H1 (cell line): ENCODE measurements around the gene PTPRD. TPM values are rescaled to one million over a fixed set of nuclear protein-coding genes. Genes with fewer than 3 reads are reported as not detected.

Experiments used
- BACH1 ChIP-seq: IDR thresholded peaks from 2 replicates; pipeline ENCODE4 v1.6.1; 2012; ENCODE audit warnings: low read length, improper control_type of control experiment
- CBX8 ChIP-seq: fragments of 300-800, 300-1000 bp; sonication (generic); IDR thresholded peaks from 2 replicates; pipeline ENCODE4 v1.7.1; 2016; ENCODE audit warnings: low read depth, low read length, borderline replicate concordance
- CHD7 ChIP-seq: fragments of 300-600 bp; sonication (generic); IDR thresholded peaks from 2 replicates; pipeline ENCODE4 v1.7.1; 2012; ENCODE audit warnings: low read length, moderate library complexity, mild to moderate bottlenecking, inconsistent platforms; ENCODE audit not compliant: insufficient replicate concordance
- JUN ChIP-seq: IDR thresholded peaks from 2 replicates; pipeline ENCODE4 v1.6.1; 2011; ENCODE audit warnings: low read depth, mild to moderate bottlenecking, improper control_type of control experiment, low read length
- POLR2A ChIP-seq, 2 experiments: IDR thresholded peaks; 1 replicate in 1 of 2; 2 replicates in 1 of 2; pipeline ENCODE4 v1.6.1; 2011; ENCODE audit warnings: low read depth in 2 of 2, low read length in 2 of 2, mild to moderate bottlenecking in 2 of 2; ENCODE audit errors: control extremely low read depth in 1 of 2
- SAP30 ChIP-seq: fragments of 300-600 bp; sonication (generic); IDR thresholded peaks from 2 replicates; pipeline ENCODE4 v1.7.1; 2012; ENCODE audit warnings: low read length, moderate library complexity, mild to moderate bottlenecking, inconsistent platforms; ENCODE audit not compliant: insufficient read depth, insufficient replicate concordance
- SIN3A ChIP-seq, 2 experiments: IDR thresholded peaks in 1 of 2; conservative IDR thresholded peaks in 1 of 2; 2 replicates each; pipeline ENCODE4 v1.6.1; 2011 to 2012; ENCODE audit warnings: low read length in 2 of 2, improper control_type of control experiment in 1 of 2, low read depth in 1 of 2, mild to moderate bottlenecking in 1 of 2
- SP1 ChIP-seq: IDR thresholded peaks from 2 replicates; pipeline ENCODE4 v1.6.1; 2011; ENCODE audit warnings: low read depth, low read length
- SUZ12 ChIP-seq: fragments of 200-600 bp; sonication (generic); IDR thresholded peaks from 2 replicates; pipeline ENCODE4 v1.6.1; 2012; ENCODE audit warnings: mild to moderate bottlenecking, inconsistent platforms, low read length, moderate library complexity, mixed read lengths
- TAF1 ChIP-seq: IDR thresholded peaks from 2 replicates; pipeline ENCODE4 v1.6.1; 2011; ENCODE audit warnings: mild to moderate bottlenecking, low read depth, low read length
- TEAD4 ChIP-seq: IDR thresholded peaks from 2 replicates; pipeline ENCODE4 v1.6.1; 2012; ENCODE audit warnings: low read depth, low read length, inconsistent platforms, mixed read lengths
- polyA plus RNA-seq, 7 experiments: library from polyadenylated mRNA; depleted of rRNA in 3 of 7; stranded (reverse) in 5 of 7; unstranded in 2 of 7; fragments of >200 nt in 5 of 7; fragments of 200-250 nt in 2 of 7; gene quantifications; 1 replicate in 5 of 7; 2 replicates in 1 of 7; 4 replicates in 1 of 7; pipeline versions ENCODE4 v1.2.1 to v1.2.3, GENCODE V29; 2011 to 2013; ENCODE audit warnings: missing spikeins in 2 of 7, mixed read lengths in 2 of 7
- total RNA-seq: library from RNA; stranded (reverse); fragmentation: NEBNext Ultra II Directional; extraction: Animal tissue kit (Norgen Biotek cat#: 25700); gene quantifications from 2 replicates; pipeline ENCODE4 v1.2.1, GENCODE V29; 2021
- TF ChIP-seq, protein P1 (sequence below): IDR thresholded peaks from 2 replicates; pipeline ENCODE4 v1.6.1; 2011; ENCODE audit warnings: low read depth, mild to moderate bottlenecking, low read length; ENCODE audit not compliant: insufficient read depth

Gene PTPRD
- total and polyA plus RNA-seq, 2 of the 8 experiments (the other 6 are each of a cell fraction or from before 2014, with no cell fraction given), result 17.2 to 77.0 TPM

DNA sequence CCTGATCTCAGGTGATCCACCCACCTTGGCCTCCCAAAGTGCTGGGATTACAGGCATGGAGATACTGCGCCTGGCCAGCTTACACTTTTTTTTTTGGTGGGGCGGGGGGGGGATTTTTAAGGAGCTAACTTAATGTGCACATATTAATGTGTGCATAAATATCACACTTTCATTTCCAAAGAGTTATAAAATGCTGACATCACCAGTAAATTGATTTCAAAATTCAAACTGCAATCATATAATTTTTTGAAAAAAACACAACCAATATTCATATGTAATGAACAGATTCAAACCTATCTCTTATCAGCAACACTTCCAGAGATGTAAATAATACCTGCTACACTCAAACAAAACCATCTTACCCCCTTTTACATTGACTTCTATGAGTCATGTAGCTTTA, 1806.7 kb downstream of the PTPRD start (continued):
- TF ChIP-seq CHD7 (no peak), BACH1 (no peak), JUN (no peak), TEAD4 (no peak), TAF1 (no peak), SP1 (no peak), CBX8 (no peak), SAP30 (no peak), SIN3A (conservative IDR thresholded peaks at IDR 0.05 in 1 of 2, IDR thresholded peaks at IDR 0.05 in 1 of 2; ENCODE audit: low read depth in 1 of 2, low read length in 2 of 2) (no peak), SUZ12 (no peak), POLR2A (IDR thresholded peaks at IDR 0.05; ENCODE audit: control extremely low read depth in 1 of 2, low read depth in 2 of 2, low read length in 2 of 2) (no peak)
- TF ChIP-seq, protein P1, sequence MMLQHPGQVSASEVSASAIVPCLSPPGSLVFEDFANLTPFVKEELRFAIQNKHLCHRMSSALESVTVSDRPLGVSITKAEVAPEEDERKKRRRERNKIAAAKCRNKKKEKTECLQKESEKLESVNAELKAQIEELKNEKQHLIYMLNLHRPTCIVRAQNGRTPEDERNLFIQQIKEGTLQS, result no peak
